ENCODE data around the gene RYR2.

DNA sequence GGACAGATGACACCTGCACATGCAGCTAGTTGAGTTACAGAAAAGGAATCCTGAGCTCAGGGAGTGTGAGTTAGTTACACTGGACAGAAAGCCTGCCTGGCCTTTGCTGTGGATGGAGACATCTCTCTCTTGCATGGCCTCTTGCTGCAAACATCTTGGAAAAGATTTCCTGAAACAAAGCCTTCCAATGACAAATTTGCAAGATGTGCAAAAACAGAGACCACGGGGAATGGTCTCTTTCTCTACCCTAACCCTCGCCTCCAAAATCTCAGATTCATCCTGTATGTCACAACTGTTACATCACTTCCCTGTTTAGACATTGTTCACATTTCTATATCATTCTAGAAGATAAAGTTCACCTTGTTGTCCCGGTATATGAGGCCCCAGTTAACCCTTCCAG is 415.6 kb downstream of the RYR2 start:
- TF ChIP-seq, protein P1, sequence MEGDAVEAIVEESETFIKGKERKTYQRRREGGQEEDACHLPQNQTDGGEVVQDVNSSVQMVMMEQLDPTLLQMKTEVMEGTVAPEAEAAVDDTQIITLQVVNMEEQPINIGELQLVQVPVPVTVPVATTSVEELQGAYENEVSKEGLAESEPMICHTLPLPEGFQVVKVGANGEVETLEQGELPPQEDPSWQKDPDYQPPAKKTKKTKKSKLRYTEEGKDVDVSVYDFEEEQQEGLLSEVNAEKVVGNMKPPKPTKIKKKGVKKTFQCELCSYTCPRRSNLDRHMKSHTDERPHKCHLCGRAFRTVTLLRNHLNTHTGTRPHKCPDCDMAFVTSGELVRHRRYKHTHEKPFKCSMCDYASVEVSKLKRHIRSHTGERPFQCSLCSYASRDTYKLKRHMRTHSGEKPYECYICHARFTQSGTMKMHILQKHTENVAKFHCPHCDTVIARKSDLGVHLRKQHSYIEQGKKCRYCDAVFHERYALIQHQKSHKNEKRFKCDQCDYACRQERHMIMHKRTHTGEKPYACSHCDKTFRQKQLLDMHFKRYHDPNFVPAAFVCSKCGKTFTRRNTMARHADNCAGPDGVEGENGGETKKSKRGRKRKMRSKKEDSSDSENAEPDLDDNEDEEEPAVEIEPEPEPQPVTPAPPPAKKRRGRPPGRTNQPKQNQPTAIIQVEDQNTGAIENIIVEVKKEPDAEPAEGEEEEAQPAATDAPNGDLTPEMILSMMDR (IDR thresholded peaks at IDR 0.05) = no peak
- no peak for TF ChIP-seq EP300 (IDR thresholded peaks at IDR 0.05)

Data from tibial nerve (tissue), 4 donors.